ENCODE results near the gene HSF4. TPM values are rescaled to one million over a fixed set of nuclear protein-coding genes. Genes with fewer than 3 reads are reported as not detected.

HSF4 gene
- total RNA-seq, 1 experiment from 2014 or later, result 57.1 TPM

DNA sequence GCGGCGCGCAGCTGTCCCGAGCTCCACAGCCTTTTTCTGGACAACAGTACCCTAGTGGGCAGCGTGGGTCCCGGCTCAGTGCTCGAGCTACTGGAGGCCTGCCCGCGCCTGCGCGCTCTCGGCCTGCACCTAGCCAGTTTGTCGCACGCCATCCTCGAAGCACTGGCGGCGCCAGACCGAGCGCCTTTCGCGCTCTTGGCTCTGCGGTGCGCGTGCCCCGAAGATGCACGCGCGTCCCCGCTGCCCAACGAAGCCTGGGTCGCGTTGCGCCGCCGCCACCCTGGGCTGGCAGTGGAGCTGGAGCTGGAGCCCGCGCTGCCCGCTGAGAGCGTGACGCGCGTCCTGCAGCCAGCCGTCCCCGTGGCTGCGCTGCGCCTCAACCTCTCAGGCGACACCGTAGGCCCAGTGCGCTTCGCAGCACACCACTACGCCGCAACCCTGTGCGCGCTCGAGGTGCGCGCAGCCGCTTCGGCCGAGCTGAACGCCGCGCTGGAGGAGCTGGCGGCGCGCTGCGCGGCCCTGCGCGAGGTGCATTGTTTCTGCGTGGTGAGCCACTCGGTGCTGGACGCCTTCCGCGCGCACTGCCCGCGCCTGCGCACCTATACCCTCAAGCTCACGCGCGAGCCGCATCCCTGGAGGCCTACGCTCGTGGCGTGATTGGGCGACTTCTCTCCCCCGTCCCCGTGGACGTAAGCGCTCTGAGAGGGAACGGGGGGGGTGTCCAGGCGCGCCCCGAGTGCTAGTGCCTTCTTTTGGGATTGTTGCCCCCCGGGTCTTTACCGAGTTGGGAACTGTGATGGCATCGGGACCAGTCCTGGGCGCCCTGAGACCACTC, 1.2 kb upstream of the HSF4 start:
- H3K27me3 Mint-ChIP-seq (ENCODE audit: unreplicated experiment), result no peaks in the 10 kb centered on the region
- H3K4me3 Mint-ChIP-seq (ENCODE audit: low read depth, unreplicated experiment), result peak overlapping the region; percentile 28

DNA sequence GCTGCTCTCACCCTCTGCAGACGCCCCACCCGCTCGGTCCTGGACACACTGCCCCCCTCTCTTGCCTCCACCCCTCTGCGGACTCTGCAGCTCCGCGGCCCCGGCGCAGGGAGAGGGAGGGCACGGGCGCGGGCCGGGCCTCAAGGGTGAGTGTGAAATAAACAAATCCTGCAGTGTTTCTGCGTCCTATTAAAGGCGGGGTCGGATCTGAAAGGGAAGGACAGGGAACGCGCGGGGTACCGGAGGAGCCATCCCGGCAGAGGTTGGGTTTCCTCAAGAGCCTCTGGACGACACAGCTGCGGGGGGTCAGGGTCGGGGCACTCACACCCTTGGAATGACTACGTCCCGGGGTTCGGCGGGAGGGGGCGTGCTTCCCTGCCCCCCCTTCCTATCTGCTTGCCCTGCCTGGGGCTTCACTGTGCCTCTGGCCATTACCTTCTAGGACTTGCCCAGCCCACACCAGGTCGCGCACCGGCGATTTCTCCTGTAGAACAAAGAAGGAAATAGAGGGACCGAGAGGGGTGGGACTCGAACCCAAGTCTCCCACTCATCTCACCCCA, 466 bp upstream of the HSF4 start:
- intact Hi-C loops (cut with micrococcal nuclease; ENCODE audit: unreplicated experiment), result loop anchor here (5.0 kb wide), 1 partner anchor 57 kb away; the partner anchor contains the start of gene PHAF1
- Mint-ChIP-seq H3K27me3 (ENCODE audit: unreplicated experiment) (no peaks in the 10 kb centered on the region), H3K27ac (ENCODE audit: unreplicated experiment) (no peak overlapping the region), H3K4me3 (ENCODE audit: low read depth, unreplicated experiment) (peak overlapping the region; percentile 28), H3K4me1 (ENCODE audit: low read depth, unreplicated experiment) (no peaks in the 10 kb centered on the region), H3K9me3 (ENCODE audit: low read depth, unreplicated experiment) (no peaks in the 10 kb centered on the region), H3K36me3 (ENCODE audit: insufficient read depth, unreplicated experiment) (peaks cover 47% of the 10 kb centered on the region)
- DNase-seq, result no peak
- CTCF ChIA-PET, result no interaction called here
- BruUV-seq (replicated peaks), result no TSS peak
- TF ChIP-seq, protein P1, sequence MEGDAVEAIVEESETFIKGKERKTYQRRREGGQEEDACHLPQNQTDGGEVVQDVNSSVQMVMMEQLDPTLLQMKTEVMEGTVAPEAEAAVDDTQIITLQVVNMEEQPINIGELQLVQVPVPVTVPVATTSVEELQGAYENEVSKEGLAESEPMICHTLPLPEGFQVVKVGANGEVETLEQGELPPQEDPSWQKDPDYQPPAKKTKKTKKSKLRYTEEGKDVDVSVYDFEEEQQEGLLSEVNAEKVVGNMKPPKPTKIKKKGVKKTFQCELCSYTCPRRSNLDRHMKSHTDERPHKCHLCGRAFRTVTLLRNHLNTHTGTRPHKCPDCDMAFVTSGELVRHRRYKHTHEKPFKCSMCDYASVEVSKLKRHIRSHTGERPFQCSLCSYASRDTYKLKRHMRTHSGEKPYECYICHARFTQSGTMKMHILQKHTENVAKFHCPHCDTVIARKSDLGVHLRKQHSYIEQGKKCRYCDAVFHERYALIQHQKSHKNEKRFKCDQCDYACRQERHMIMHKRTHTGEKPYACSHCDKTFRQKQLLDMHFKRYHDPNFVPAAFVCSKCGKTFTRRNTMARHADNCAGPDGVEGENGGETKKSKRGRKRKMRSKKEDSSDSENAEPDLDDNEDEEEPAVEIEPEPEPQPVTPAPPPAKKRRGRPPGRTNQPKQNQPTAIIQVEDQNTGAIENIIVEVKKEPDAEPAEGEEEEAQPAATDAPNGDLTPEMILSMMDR (IDR thresholded peaks at IDR 0.05; ENCODE audit: unreplicated experiment), result no peak

More for the DNA sequence above, 1.2 kb upstream of the HSF4 start:
- CTCF ChIA-PET, result interaction anchor here (0.6 kb wide), 1 partner anchor 413 kb away, joined by 8 read pairs; no protein-coding TSS in a partner anchor
- peaks cover 54% of the 10 kb centered on the region for H3K36me3 Mint-ChIP-seq (ENCODE audit: insufficient read depth, unreplicated experiment)
- intact Hi-C loops (cut with micrococcal nuclease; ENCODE audit: unreplicated experiment), result loop anchor here (5.0 kb wide), 1 partner anchor 56 kb away; the partner anchor contains the start of gene PHAF1
- no peak for DNase-seq
- no TSS peak for BruUV-seq (replicated peaks)
- no peak overlapping the region for H3K27ac Mint-ChIP-seq (ENCODE audit: unreplicated experiment)
- TF ChIP-seq, protein P1 (IDR thresholded peaks at IDR 0.05; ENCODE audit: unreplicated experiment), result no peak
- no peaks in the 10 kb centered on the region for H3K9me3 Mint-ChIP-seq (ENCODE audit: low read depth, unreplicated experiment)
- H3K4me1 Mint-ChIP-seq (ENCODE audit: low read depth, unreplicated experiment), result peaks cover 5% of the 10 kb centered on the region

GRCh38 chr16:67165121-67166078, 855 bp downstream of the HSF4 start:
- DNase-seq, result no peak
- CTCF ChIA-PET, result interaction anchor here (1.0 kb wide), 1 partner anchor 27 kb away, joined by 5 read pairs; no protein-coding TSS in a partner anchor
- H3K27me3 Mint-ChIP-seq (ENCODE audit: unreplicated experiment), result no peaks in the 10 kb centered on the region
- no peak overlapping the region for H3K4me3 Mint-ChIP-seq (ENCODE audit: low read depth, unreplicated experiment)
- peaks cover 8% of the 10 kb centered on the region for H3K4me1 Mint-ChIP-seq (ENCODE audit: low read depth, unreplicated experiment)
- TF ChIP-seq, protein P1 (IDR thresholded peaks at IDR 0.05; ENCODE audit: unreplicated experiment), result no peak
- peaks cover 43% of the 10 kb centered on the region for H3K36me3 Mint-ChIP-seq (ENCODE audit: insufficient read depth, unreplicated experiment)
- no peak overlapping the region for H3K27ac Mint-ChIP-seq (ENCODE audit: unreplicated experiment)
- no peaks in the 10 kb centered on the region for H3K9me3 Mint-ChIP-seq (ENCODE audit: low read depth, unreplicated experiment)
- BruUV-seq (replicated peaks), result no TSS peak
- intact Hi-C loops (cut with micrococcal nuclease; ENCODE audit: unreplicated experiment), result no loop called here

DNA sequence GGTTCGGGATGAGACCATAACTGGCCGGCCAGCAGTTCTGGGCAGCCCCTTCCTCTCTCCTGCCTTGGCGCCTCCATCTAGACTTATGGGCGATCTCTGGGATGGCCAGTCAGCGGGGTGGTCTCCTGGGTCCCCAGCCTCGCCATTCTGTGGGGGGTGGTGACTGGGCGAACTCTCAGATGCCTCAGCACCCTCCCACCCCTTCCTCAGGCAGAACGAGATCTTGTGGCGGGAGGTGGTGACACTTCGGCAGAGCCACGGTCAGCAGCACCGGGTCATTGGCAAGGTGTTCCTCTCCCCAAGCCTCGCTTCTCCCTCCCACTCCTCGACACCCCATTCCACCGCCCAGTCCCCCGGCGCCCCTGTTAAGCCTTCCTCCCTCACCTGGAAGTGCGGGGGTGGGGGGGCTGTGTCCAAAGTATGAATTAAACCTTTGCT, 1.6 kb downstream of the HSF4 start:
- Mint-ChIP-seq H3K27me3 (ENCODE audit: unreplicated experiment) (no peaks in the 10 kb centered on the region), H3K4me1 (ENCODE audit: low read depth, unreplicated experiment) (peaks cover 14% of the 10 kb centered on the region), H3K36me3 (ENCODE audit: insufficient read depth, unreplicated experiment) (peaks cover 36% of the 10 kb centered on the region), H3K4me3 (ENCODE audit: low read depth, unreplicated experiment) (no peak overlapping the region), H3K27ac (ENCODE audit: unreplicated experiment) (no peak overlapping the region), H3K9me3 (ENCODE audit: low read depth, unreplicated experiment) (no peaks in the 10 kb centered on the region)
- intact Hi-C loops (cut with micrococcal nuclease; ENCODE audit: unreplicated experiment), result no loop called here
- TF ChIP-seq, protein P1 (IDR thresholded peaks at IDR 0.05; ENCODE audit: unreplicated experiment), result no peak
- no TSS peak for BruUV-seq (replicated peaks)
- CTCF ChIA-PET, result interaction anchor here (1.0 kb wide), 1 partner anchor 27 kb away, joined by 5 read pairs; no protein-coding TSS in a partner anchor
- DNase-seq, result no peak

Data from Calu3 (cell line).